ENCODE measurements around the gene UGT1A1.

Gene UGT1A1

DNA sequence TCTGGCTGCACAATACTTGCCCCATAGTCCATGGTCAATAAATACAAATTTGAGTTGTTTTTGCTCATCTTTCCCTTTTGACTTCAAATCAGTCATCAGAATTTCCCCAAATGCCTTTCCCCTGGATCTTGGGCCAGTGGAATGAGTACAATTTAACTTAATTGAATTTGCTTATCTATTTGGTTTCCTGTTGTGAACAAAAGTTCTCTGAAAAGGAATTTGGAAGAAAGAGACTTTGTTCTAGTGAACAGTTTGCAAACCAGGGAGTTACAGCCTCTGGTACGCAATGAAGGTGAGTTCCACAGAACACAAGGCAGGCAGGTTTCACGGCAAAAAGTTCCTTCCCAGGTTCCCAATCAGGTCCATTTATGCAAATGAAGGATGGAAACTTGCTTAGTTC is 1.2 kb upstream of the UGT1A1 start:
- no peak for DNase-seq

DNA sequence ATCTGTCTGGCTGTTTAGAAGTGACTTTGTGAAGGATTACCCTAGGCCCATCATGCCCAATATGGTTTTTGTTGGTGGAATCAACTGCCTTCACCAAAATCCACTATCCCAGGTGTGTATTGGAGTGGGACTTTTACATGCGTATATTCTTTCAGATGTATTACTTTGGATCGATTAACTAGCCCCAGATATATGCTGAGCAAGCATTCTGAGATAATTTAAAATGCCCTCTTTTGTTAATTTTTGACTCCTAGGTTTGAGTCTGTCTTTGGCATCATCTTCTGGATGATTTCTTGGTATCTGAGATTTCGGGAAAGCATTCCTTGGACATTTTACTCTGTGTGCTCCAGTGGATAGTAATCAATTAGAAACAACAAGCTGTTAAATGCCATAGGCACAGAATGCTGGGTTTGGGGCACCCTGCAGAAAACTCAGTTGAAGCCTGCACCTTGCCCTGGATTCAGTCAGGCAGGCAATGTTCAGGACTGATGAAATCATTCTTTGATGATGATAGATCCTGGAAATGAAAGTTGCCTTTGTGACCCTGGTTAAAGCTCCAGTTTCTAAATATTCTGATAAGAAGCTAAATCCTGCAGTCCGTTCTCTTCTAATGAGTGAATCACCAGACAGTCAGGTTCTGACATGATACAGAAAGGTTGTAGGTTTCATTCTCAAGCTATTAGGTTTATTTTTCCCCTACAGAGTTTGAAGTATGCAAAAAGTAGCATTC is 1.1 kb downstream of the UGT1A1 start:
- DNase-seq = no peak

DNA sequence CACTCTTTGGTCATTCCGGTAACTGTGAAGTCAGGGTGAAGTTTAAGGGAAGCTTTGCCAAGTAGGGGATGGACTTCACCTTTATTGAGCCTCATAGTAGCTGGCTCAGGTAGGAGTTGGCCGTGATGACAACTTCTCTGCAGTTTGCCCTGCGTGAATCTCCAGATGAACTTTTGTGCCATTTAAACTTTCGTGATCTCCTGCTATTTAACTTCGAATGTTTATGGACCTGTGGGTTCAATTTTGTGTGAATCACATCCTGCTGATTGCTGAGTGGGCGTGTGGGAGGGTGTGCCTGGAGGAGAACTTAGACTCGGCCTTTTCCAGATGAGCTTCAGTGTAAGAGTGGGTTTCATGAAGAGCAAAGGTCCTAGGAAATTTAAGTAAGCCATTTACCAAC is 4.2 kb downstream of the UGT1A1 start:
- DNase-seq = no peak

- DNase-seq = no peak
Observed at GRCh38 chr2:233764761-233765160, 4.7 kb downstream of the UGT1A1 start.

DNA sequence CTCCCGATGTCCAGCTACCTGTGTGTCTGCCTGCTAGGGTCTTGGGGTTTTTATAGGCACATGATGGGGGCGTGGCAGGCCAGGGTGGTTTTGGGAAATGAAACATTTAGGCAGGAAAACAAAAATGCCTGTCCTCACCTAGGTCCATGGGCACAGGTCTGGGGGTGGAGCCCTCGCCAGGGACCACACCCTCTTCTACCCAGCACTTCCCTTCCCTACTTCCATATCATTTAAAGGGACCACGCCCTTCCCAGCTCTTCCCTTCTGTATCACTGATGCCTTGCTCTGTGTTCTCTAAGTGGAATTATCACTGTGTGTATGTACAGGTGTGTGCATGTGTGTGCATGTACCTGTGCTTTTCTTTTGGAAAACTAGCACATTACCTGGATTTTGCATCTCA is 6.3 kb downstream of the UGT1A1 start:
- no peak for DNase-seq

GRCh38 chr2:233768076-233768475 is 8.0 kb downstream of the UGT1A1 start:
- DNase-seq = no peak

- no peak for DNase-seq
Observed at GRCh38 chr2:233769260-233769659, 9.2 kb downstream of the UGT1A1 start.

DNA sequence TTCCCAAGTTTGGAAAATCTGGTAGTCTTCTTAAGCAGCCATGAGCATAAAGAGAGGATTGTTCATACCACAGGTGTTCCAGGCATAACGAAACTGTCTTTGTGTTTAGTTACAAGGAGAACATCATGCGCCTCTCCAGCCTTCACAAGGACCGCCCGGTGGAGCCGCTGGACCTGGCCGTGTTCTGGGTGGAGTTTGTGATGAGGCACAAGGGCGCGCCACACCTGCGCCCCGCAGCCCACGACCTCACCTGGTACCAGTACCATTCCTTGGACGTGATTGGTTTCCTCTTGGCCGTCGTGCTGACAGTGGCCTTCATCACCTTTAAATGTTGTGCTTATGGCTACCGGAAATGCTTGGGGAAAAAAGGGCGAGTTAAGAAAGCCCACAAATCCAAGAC is 12.1 kb downstream of the UGT1A1 start:
- DNase-seq = no peak

- no peak for DNase-seq
Observed at GRCh38 chr2:233772583-233772982, 12.5 kb downstream of the UGT1A1 start.

GRCh38 chr2:233773854-233774253 is 13.8 kb downstream of the UGT1A1 start:
- no peak for DNase-seq

- DNase-seq = no peak
Observed at GRCh38 chr2:233775414-233775813, 15.3 kb downstream of the UGT1A1 start.

DNA sequence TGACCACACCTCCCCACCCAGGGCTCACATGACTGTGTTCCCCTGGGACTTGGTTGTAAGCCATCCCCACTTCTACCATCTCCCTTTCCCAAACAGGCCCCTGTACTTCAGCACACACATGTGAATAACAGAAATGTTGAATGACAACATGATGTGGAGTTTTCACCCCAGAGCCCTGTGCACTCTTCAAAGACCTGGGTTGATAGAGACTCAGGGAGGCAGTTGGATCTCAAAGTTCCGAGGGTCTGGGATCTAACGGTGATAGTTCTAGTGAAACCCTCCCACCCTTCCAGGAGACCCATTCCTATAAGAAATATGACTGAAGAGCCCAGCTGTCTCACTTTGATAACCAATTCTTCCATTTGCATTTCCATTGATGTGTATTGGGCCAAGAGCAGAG is 18.0 kb downstream of the UGT1A1 start, which contains the start of gene MROH2A:
TSS of gene MROH2A (plus strand) at position 301 of the 400 bp plus-strand sequence. CDS start 1,029 bp downstream, outside the sequence.
- DNase-seq = no peak

DNA sequence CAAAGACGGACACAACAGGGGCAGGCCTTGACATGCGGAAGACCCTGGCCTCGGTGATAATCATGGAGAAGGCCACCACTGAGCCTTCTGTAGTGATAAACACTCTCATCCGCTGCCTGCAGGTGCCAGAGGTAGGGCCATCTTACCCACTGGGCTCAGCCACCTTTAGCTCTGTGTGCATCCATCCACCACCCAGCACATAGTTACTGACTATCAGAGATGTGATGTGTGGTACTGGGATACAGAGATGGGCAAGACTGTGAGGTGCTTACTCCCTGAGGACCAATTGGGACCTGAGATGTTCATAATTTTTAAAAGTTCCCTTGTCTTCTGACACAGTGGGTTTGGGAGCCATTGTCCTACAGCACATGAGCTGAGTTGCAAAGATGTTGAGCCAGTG is 19.7 kb downstream of the UGT1A1 start:
- DNase-seq = no peak

DNA sequence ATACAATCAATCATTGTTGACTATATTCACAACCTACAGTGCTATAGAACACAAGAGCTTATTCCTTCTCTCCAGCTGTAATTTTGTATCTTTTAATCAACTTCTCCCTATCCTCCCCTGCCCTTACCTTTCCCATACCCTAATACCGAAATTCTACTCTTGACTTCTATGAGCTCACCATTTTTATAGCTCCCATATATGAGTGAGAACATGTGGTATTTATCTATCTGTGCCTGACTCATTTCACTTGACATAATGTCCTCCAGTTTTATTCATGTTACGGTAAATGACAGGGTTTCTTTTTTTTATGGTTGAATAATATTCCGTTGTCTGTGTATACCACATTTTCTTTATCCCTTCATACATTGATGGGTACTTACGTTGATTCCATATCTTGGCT is 20.7 kb downstream of the UGT1A1 start:
- no peak for DNase-seq

DNA sequence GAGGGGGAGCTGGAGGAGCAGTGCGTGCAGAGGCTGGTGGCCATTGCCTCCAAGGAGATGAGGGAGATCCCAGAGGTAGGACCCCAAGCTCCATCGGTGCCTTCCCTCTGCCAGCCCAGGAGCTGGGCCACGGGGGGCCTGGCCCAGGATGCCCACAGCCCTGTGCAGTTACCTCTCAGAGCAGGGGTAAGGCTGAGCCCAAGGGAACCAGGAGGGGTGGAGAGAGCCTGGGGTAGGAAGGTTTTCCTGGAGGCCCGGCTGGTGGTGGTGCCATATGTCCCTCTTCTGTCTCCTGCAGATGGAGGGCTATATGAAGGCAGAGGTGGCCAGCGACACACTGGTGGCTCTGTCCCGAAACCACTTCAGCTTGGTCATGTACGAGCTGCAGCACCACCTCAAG is 29.5 kb downstream of the UGT1A1 start:
- no peak for DNase-seq

DNA sequence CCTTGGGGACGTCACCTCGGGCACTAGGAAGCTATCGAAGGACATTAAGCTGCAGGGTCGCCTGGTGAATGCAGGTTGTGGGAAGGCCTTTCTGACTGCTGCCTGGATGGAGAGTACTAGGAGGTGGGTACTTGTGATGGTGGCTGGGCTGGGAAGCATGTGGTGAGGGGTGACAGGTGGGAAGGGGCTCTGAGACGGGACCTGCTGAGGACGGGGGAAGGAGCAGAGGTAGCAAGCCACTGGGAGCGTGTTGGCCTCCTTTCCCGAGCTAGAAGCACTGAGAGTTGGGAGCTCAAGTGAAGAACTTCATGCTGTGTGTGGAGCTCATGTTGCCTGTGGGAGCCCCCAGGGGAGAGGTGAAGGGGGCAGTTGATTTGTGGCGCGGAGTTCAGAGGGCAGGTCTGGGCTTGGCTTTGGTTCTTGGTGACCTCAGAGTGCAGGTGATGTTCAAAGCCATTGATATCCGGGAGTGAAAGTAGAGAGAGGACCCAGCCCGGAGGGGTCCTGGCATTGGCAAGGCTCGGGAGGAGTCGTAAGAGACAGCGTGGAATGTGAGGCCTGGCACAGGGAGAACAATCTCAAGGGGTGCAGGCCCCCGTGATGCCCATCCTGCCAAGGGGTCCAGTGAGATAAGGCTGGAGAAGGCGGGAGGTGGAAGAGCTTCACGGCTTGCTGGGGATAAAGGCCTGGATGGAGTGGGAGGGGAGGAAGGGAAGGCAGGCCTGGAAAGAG is 31.2 kb downstream of the UGT1A1 start:
- no peak for DNase-seq

DNA sequence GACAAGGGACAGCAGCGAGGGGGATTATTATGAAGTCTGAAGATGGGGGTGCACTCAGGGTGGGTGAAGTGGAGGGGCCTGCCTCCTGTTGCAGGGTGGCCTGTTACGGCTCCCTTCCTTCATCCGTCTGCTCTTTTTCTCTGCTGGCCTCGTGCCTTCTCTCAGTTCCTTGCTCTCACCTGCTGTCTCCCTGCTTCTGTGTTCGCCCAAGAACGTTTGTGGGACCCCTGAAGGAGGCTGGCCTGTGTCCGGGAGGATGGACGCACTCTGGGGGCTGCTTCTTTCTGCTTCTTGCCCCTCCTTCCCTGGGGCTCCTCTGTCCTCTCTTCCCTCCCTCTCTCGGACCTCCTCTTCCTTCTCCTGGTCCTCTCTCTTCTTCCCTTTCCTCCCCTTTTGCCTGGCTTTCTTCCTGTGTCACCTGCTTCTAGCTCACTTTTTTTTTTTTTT is 31.8 kb downstream of the UGT1A1 start:
- no peak for DNase-seq

GRCh38 chr2:233792720-233793119 is 32.6 kb downstream of the UGT1A1 start:
- DNase-seq = no peak

DNA sequence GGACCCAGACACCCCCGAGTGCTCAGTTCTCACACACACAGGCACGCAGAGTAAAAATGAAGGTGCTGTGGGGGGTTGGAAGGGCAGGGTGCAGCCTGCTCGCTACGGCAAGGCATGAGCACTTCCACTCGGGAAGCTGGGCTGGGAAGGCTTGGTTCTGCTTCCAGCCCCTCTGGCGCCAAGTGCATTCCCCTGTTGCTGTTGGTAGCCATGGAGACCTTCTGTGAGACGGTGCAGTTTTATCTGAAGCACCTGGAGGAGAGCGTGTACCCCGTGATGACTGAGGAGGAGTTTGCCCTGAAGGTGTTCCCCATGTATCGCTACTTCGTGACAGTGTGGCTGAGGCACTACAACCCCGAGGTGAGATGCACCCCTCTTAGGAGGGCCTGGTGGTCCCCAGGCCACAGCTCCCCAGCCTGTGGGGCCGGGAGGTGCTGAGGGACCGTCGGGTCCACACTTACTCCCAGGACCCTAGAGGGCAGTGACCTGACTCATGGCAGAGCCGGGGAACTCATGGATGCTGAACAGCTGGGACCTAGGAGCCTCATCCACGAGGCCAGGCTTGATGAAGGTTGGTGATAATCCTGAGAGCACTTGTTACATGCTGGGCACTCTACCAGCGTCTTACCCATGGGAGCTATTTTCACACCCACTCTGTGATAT is 33.5 kb downstream of the UGT1A1 start:
- DNase-seq = no peak

GRCh38 chr2:233794128-233794658 is 34.1 kb downstream of the UGT1A1 start:
- DNase-seq = no peak

- no peak for DNase-seq
Observed at GRCh38 chr2:233795735-233796171, 35.7 kb downstream of the UGT1A1 start.

DNA sequence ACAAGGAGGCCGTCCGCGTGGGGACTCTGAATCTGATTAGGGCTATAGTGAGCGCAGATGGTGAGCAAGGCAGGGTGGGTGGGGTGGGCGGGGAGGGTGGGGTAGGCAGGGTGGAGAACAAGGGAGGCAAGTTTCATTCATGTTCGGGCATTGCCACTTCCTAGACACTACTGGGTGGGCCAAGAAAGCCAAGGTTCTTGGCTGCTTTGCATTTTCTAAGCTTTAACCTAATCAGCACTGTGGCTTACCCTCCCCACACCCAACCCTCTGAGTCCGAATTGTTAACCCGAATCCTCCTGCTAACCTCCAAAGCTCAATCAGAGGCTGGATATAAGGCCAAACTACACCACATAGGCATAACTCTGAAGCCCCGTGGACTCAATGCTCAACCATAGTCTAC is 36.2 kb downstream of the UGT1A1 start:
- no peak for DNase-seq

- no peak for DNase-seq
Observed at GRCh38 chr2:233798335-233799086, 38.4 kb downstream of the UGT1A1 start.

Measured in COR-L47 (cell line).